ENCODE results near the gene DNM1L.

DNM1L gene

DNA sequence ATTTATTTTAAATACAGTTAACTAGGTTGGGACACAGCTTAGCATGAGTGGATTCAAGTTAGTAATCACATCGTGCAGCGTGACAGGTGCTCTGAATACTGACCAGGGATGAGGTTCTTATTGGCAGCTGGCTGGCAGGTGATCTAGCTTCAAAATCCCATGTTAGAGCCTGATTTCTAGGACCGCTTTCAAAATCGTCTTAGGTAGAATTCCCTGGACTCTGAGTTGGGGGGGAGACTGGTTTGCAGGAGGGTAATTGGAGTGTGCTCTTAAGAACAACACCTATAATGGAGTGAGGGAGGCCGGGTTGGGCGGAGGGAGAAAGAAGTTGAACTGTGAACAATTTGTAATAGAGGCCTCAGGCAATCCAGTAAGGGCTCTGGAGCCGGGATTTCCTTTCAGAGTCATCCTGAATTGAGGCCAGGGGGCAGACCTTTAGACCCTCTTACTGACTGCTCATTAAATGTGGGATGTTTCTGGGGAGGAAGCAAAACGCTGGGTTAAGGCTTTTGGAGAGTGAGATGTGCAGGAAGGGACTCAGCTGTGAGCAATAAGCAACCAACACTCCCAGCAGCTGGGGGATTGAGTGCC, 77.5 kb downstream of the DNM1L start:
- DNase-seq (ENCODE audit: low read depth in 2 of 2), result no peak

DNA sequence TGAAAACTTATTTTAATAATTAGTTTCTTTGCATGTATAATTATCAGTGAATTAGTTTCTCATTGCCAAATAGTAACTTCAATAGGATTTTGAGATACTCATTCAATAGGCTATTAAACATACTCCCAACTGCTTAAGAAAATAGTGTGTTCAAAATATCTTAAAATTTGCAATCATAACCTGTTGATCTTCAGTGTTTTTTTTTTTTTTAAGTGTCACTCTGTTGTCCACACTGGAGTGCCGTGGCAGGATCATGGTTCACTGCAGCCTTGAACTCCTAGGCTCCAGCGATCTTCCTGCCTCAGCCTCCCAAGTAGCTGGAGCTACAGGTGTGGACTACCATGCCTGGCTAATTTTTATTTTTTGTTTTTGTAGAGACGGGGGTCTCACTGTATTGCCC, 78.1 kb downstream of the DNM1L start:
- DNase-seq (ENCODE audit: low read depth in 2 of 2), result no peak

- no peak for DNase-seq (ENCODE audit: low read depth in 2 of 2)
These were observed 82.6 kb downstream of the DNM1L start for GRCh38 chr12:32761716-32762115.

DNA sequence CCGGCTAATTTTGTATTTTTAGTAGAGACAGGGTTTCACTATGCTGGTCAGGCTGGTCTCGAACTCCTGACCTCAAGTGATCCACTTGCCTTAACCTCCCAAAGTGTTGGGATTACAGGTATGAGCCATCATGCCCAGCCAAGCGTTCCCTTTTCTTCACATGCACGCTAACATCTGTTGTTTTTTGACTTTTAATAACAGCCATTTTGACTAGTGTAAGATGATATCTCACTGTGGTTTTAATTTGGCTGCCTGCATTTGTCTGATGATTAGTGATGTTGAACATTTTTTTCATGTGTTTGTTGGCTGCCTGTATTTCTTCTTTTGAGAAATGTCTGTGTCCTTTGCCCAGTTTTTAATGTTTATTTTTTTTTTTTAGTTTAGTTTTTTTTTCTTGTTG, 86.8 kb downstream of the DNM1L start:
- no peak for DNase-seq (ENCODE audit: low read depth in 2 of 2)

- DNase-seq (ENCODE audit: low read depth in 2 of 2), result no peak
These were observed 89.4 kb downstream of the DNM1L start for GRCh38 chr12:32768518-32768917.

GRCh38 chr12:32770141-32770540, 91.0 kb downstream of the DNM1L start:
- DNase-seq (ENCODE audit: low read depth in 2 of 2), result no peak

DNA sequence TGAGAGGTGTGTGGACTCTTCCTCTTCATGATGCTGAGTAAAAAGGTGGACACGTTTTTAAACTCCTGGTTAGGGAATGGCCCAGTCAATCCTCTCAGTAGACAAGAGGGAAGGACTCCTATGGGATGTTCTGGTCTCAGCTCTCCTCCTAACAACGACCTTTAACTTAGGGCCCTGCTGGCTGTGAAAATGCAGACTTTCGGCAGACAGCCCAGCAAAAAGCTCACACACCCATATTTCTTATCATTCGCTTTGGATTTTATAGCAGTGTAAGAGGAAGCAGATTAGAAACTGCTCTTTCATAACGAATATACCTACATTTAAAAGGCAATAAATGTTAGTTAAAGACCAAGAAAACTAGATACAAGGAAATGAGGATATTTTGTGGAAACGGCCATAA, 94.6 kb downstream of the DNM1L start:
- no peak for DNase-seq (ENCODE audit: low read depth in 2 of 2)

DNA sequence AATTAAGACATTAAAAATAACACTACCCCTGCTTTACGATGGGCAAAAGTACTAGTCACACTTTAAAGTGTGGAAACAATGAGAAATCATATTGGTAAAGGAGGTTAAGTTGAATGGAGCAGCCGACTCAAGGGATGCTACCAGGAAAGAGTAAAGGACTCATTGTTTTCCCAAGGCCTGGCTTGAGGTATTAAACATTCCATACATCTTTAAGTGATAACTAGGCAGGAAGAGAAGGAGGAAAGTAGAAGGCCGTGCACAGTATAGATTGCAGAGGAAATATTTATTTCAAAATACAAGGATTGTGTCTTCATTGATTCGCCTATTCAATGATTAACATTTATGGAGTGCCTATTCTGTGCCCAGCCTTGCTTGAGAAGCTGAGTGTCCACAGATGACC, 97.2 kb downstream of the DNM1L start:
- DNase-seq (ENCODE audit: low read depth in 2 of 2), result no peak

DNA sequence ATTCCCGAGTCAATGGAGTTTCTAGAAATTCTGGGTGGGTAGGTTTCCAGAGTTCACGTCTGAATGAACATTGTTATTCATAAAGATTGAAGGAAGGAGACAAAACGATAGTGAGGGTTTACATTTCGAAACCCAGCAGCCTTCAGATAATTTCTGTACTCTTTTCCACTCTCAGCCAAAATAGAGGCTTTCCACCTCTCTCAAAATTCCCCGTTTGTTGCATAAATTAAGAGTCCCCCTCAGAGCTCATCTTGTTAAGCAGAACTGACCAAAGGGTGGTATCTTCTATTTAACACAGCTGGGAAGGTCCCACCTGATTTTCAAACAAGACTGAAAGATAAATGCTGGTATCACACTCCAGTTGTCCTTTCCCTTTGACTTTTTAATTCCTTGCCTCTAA, 98.1 kb downstream of the DNM1L start:
- DNase-seq (ENCODE audit: low read depth in 2 of 2), result no peak

DNA sequence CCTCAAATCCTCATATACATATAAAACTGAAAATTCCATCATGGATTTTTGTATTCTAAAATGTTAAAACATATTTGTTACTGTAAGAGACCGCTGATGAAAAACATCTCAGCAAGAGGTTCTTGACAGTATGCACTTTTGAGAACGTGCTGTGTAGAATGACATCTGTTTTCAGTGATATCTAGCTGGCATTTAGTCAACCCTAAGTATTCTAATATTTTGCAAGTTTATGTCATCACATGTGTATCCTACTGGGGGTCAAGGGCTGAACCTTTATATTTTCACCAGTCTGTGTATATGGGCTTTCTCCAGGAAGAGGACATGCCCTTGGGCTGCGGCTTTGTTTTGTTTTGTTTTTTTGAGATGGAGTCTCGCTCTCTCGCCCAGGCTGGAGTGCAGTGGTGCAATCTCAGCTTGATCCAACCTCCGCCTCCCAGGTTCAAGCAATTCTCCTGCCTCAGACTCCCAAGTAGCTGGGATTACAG, 98.6 kb downstream of the DNM1L start:
- DNase-seq (ENCODE audit: low read depth in 2 of 2), result no peak

DNA sequence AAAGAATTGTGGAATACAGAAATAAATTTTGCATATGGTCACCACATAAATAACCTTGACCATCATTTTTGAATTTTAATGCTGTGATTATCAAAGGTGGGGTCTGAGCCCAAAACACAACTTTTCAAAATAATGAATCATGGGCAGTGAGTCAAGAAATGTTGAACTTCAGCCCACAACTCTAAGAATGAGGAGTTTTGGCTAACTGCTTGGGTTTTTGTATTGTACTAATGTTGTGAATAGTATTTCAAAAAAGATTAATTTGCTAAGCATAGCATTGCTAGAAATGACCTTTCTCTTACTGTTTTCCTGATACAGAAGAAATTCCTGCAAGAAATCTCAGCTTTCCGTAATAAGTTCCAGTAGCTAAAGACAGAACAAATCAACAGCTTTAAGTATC, 101.0 kb downstream of the DNM1L start:
- no peak for DNase-seq (ENCODE audit: low read depth in 2 of 2)

DNA sequence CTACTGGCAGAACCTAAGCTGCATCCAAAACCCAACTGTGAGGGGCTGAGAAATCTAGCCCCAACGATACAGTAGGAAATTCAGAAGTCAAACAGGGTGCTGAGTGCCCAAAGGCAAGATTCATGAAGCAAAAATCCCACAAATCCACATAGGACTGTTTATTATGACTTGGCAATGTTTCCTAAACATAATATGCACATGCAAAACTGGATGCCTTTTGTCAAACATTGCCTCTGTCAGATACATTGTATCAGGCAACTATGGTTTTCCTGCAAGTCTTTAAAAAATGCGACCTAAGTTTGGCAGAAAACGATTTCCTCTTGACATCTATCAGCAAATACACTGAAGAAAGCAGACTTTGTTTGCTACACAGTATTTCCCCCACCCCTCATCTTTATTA, 103.9 kb downstream of the DNM1L start:
- DNase-seq (ENCODE audit: low read depth in 2 of 2), result no peak

DNA sequence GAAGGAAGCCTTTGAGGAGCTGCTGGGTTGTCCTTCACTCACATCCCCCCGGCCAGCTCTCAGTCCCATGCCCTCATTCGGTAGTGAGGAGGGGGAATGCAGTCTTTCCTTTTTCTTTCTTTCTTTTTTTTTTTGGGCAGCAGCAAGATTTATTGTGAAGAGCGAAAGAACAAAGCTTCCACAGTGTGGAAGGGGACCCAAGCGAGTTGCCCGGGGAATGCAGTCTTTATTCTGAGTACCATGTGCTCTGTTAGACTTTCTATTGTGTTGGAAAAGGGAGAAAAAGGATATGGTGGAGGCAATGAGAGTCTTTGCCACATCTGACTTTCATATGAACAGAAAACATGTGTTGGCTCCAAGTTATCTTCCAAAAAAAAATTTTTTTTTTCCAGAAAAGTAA, 106.5 kb downstream of the DNM1L start:
- DNase-seq (ENCODE audit: low read depth in 2 of 2), result no peak

DNA sequence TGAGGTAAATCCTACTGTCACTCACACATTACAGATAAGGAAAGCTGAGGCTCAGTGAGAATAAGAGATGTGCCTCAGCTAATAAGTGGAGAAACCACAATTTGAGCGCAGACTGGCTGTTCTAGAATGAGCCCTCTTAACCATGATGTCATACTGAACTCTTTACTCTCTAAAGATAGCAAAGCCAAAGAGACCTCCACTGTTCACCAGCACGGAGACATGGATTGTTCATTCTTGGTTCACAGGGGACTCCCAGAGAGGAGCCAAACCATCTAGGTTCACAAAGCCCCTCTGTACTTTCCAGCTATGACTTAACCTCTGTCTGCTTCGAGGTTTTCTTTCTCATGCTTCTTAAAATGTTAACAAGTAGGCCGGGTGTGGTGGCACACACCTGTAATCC, 109.3 kb downstream of the DNM1L start:
- no peak for DNase-seq (ENCODE audit: low read depth in 2 of 2)

- DNase-seq (ENCODE audit: low read depth in 2 of 2), result no peak
These were observed 110.3 kb downstream of the DNM1L start for GRCh38 chr12:32789446-32789845.

DNA sequence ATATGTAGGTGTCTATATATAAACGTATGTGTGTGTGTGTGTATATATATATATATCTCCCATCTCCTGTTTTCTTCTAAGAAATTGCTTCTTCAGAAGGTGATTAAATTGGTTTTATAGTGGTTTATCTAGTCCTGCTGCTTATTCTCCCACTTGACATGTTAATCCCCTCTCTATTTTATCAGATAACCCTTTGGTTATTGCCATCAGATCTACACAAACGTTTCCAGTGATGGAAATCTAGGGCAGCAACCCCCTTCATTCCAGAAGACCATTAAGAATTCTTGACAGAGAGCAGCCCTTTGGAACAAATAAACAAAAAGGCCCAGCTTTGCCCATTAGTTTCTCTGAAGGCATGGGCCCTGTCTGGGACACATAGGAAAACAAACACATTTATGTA, 110.8 kb downstream of the DNM1L start:
- DNase-seq (ENCODE audit: low read depth in 2 of 2), result no peak

GRCh38 chr12:32794281-32794680, 115.2 kb downstream of the DNM1L start:
- DNase-seq (ENCODE audit: low read depth in 2 of 2), result no peak

All from fibroblast of skin of left quadriceps (primary cell).